Tibial artery (tissue), 4 donors: ENCODE results near the gene PIAS2.

Experiments
- DNase-seq, 2 donors: peaks; one replicate each; pipeline ENCODE4 v3.0.0-alpha.2; 2019
- H3K27ac ChIP-seq, 2 donors: fragments of 200-600 bp; sonication (generic) in 1 of 2; 1 replicate in 1 of 2; 2 replicates in 1 of 2; pipeline ENCODE4 v1.5.1; 2018 to 2019; ENCODE audit warnings: mild to moderate bottlenecking in 1 of 2
- H3K27me3 ChIP-seq, 2 donors: fragments of 200-600 bp; sonication (generic) in 1 of 2; one replicate each; pipeline versions ENCODE4 v1.5.1 to v1.6.0; 2016 to 2019
- H3K36me3 ChIP-seq, 3 donors: fragments of 200-600 bp; sonication (generic) in 2 of 3; one replicate each; pipeline ENCODE4 v1.5.1; 2016 to 2019; ENCODE audit warnings: mild to moderate bottlenecking in 2 of 3
- H3K4me1 ChIP-seq, 4 donors: fragments of 200-600 bp; sonication (generic) in 2 of 4; 1 replicate in 3 of 4; 2 replicates in 1 of 4; pipeline ENCODE4 v1.5.1; 2016 to 2019
- H3K4me3 ChIP-seq, 2 donors: fragments of 200-600 bp; sonication (generic) in 1 of 2; 1 replicate in 1 of 2; 2 replicates in 1 of 2; pipeline ENCODE4 v1.5.1; 2018 to 2019; ENCODE audit warnings: mild to moderate bottlenecking in 2 of 2
- H3K9me3 ChIP-seq, 3 donors: fragments of 200-600 bp; sonication (generic) in 1 of 3; one replicate each; pipeline ENCODE4 v1.5.1; 2016 to 2019
- intact Hi-C: fragments of 100-400 bp; cut with DNase I; formaldehyde crosslinking; loops from one replicate; pipeline ENCODE4 v1.15.0; 2023; ENCODE audit warnings: low total_unique reads
- TF ChIP-seq, protein P1 (sequence below), 2 experiments: fragments of 200-600 bp in 1 of 2; fragments of 450-650 bp in 1 of 2; IDR thresholded peaks; one replicate each; pipeline ENCODE4 v1.5.1; 2017 to 2019; ENCODE audit warnings: antibody characterized with exemption in 2 of 2, mild to moderate bottlenecking in 1 of 2, moderate library complexity in 1 of 2

PIAS2 gene

DNA sequence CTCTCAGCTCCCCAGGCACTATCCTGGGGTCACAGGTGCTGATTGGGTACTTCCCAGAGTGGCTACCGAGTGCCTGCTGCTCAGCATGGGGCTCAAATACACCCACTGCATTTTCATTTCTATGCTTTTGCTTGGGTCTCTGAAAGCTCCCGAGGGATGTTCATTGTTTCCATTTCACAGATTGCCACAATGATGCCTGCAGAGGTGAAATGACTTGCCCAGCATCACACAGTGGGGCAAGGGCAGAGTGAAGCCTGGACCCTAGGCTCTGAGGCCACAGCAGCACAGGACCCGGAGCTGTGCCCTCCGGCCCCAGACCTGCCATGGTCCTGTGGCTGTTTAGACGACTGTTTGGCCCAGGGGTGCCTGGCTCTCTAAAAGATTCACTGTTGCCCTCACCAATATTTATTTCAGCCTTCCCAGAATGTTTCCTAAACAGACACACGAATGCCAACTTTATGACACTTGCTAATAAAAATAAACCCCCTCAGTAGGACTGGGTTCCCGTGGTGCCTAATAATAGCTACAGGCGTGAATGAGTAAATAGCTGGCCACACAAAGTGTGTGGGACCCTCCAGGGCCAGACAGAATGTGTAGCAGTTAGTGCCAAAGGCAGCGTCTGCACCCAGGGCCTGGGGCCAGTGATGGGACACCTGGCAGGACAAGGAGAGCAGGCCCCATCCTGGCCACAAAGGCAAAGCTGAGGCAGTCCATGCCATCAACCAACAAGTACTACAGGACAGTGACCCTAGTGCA is 149.0 kb downstream of the PIAS2 start:
- no peak overlapping the region for H3K4me3 ChIP-seq
- H3K36me3 ChIP-seq: no peaks in the 10 kb centered on the region
- H3K27me3 ChIP-seq: peaks cover 0 to 7% of the 10 kb centered on the region in 2 donors
- intact Hi-C loops: no loop called here
- H3K27ac ChIP-seq: no peak overlapping the region
- no peak for DNase-seq
- no peaks in the 10 kb centered on the region for H3K9me3 ChIP-seq
- TF ChIP-seq, protein P1, sequence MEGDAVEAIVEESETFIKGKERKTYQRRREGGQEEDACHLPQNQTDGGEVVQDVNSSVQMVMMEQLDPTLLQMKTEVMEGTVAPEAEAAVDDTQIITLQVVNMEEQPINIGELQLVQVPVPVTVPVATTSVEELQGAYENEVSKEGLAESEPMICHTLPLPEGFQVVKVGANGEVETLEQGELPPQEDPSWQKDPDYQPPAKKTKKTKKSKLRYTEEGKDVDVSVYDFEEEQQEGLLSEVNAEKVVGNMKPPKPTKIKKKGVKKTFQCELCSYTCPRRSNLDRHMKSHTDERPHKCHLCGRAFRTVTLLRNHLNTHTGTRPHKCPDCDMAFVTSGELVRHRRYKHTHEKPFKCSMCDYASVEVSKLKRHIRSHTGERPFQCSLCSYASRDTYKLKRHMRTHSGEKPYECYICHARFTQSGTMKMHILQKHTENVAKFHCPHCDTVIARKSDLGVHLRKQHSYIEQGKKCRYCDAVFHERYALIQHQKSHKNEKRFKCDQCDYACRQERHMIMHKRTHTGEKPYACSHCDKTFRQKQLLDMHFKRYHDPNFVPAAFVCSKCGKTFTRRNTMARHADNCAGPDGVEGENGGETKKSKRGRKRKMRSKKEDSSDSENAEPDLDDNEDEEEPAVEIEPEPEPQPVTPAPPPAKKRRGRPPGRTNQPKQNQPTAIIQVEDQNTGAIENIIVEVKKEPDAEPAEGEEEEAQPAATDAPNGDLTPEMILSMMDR (IDR thresholded peaks at IDR 0.05): no peak
- no peaks in the 10 kb centered on the region for H3K4me1 ChIP-seq

DNA sequence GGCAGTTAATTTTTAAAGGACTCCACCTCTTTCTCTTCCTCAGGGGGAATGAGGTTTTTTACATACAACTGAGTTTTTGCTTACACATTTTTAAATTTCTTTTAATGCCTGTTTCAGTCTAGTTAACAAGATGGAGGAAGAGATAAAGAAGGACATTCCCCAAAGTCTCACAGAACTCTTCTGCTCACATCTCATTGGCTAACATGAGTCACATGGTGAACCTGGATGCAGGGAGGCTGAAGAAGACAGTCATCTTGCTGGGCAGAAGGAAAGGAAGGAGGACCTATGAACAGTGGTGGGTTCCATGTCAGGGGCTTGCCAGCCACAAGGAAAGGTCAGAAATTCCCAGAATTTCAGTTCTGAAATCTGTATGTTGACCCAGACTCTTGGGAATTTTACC is 150.1 kb downstream of the PIAS2 start:
- Histone ChIP-seq H3K4me1 (no peaks in the 10 kb centered on the region), H3K36me3 (no peaks in the 10 kb centered on the region), H3K27ac (no peak overlapping the region), H3K27me3 (peaks cover 0 to 7% of the 10 kb centered on the region in 2 donors), H3K4me3 (no peak overlapping the region), H3K9me3 (no peaks in the 10 kb centered on the region)
- intact Hi-C loops: no loop called here
- TF ChIP-seq, protein P1 (IDR thresholded peaks at IDR 0.05): no peak
- DNase-seq: no peak

DNA sequence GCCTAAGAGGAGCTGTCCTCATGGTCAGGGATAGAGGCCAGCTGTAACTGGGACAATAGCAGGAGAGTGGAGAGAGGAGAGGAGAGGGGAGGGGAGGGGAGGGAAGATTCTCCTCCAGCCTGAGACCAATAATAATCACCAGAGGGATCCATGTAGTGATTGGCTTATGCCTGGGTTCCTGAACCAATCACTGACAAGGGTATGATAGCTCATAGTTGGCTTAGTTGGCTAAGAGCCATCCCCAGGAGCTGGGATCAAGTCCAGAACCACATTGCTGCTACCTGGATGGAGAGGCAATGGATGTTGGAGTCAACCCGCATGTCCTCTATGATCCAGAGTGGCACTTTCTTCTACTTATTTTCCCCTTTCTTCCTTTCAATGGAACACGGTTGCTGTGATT is 152.7 kb downstream of the PIAS2 start:
- intact Hi-C loops: no loop called here
- peaks cover 0 to 19% of the 10 kb centered on the region in 2 donors for H3K27me3 ChIP-seq
- TF ChIP-seq, protein P1 (IDR thresholded peaks at IDR 0.05): no peak
- no peak overlapping the region for H3K27ac ChIP-seq
- no peaks in the 10 kb centered on the region for H3K4me1 ChIP-seq
- DNase-seq: no peak
- no peaks in the 10 kb centered on the region for H3K9me3 ChIP-seq
- H3K4me3 ChIP-seq: no peak overlapping the region
- H3K36me3 ChIP-seq: no peaks in the 10 kb centered on the region

DNA sequence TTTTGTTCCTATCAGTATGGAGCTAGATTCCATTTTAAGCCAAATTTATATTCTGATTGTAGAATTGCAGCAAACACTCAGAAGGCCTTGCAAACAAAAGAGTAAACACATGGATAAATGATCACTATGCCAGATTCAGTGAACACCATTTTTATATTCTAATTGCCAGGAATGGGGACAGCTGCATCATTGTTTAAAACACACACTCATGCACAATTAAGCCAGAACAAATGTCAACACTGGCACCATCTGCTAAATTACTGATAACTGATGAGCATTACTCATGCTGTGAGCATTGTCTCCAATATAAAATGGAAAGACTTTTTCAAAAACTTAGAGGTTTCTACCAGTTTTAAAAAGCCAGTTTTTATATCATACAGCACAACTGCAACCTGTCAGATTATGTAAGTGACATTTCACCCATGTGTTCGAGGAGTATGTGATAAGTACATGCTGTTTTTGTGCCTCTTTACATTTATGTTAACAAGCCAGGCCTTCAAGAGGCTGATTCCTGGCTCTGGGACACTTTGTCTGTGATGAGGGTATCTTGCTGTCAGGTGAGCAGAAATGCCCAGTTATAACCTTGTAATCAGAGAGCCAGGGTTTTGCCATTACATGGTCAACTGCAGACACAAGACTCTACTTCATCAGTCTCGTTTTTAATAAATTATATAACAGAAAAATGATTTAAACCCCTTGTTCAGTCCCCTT is 156.1 kb downstream of the PIAS2 start:
- H3K4me3 ChIP-seq: no peak overlapping the region
- H3K27ac ChIP-seq: no peak overlapping the region
- no peaks in the 10 kb centered on the region for H3K9me3 ChIP-seq
- peaks cover 0 to 19% (median 17%) of the 10 kb centered on the region in 4 donors for H3K4me1 ChIP-seq
- no peaks in the 10 kb centered on the region for H3K36me3 ChIP-seq
- intact Hi-C loops: no loop called here
- TF ChIP-seq, protein P1 (IDR thresholded peaks at IDR 0.05): no peak
- peaks cover 0 to 50% of the 10 kb centered on the region in 2 donors for H3K27me3 ChIP-seq
- DNase-seq: no peak

DNA sequence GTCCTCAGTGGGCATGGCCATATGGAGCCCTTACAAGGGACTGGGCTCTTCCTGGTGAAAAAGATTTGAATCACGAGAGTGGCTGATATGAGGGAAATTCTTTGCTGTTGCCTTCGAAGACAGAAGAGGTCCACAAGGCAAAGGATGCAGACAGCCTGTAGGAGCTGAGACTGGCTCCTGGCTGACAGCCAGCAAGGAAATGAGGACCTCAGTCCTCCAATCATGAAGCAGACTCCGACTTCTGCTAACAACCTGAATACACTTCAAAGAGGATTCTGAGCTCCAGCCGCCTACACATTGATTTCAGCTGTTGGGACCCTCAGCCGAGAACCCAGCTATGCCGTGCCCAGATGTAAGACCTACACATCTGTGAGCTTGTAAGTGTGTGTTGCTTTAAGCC is 157.4 kb downstream of the PIAS2 start:
- Histone ChIP-seq H3K27me3 (peaks cover 0 to 62% of the 10 kb centered on the region in 2 donors), H3K9me3 (no peaks in the 10 kb centered on the region), H3K4me1 (peaks cover 0 to 23% (median 18%) of the 10 kb centered on the region in 4 donors), H3K27ac (no peak overlapping the region), H3K4me3 (no peak overlapping the region), H3K36me3 (no peaks in the 10 kb centered on the region)
- TF ChIP-seq, protein P1 (IDR thresholded peaks at IDR 0.05): no peak
- intact Hi-C loops: no loop called here
- DNase-seq: no peak
